GM23338 (cell line): ENCODE data around the gene ZNF592. TPM values are rescaled to one million over a fixed set of nuclear protein-coding genes. Genes with fewer than 3 reads are reported as not detected.

Experiments used
- ATAC-seq: fragments of 200-7000 bp; cut with Tn5 transposase; 3 replicates; pipeline ENCODE4 v1.9.1; 2020
- DNase-seq: peaks from one replicate; pipeline ENCODE4 v3.0.0-alpha.2; 2015; ENCODE audit warnings: low spot score
- H2AFZ ChIP-seq: fragments of 200-600 bp; sonication (generic); 2 replicates; pipeline ENCODE4 v1.8.0; 2016; ENCODE audit warnings: antibody characterized with exemption, mild to moderate bottlenecking, moderate library complexity
- H3F3A ChIP-seq: fragments of 200-600 bp; sonication (generic); replicated peaks from 2 replicates; pipeline ENCODE4 v1.8.0; 2017; ENCODE audit warnings: antibody characterized with exemption, mixed run types, low read depth
- H3K27ac ChIP-seq: fragments of 200-600 bp; sonication (generic); 2 replicates; pipeline ENCODE4 v1.6.1; 2016; ENCODE audit warnings: low read depth
- H3K27me3 ChIP-seq: fragments of 200-600 bp; sonication (generic); 2 replicates; pipeline ENCODE4 v1.8.0; 2016; ENCODE audit warnings: mild to moderate bottlenecking, mixed run types, moderate library complexity; ENCODE audit not compliant: insufficient read depth
- H3K36me3 ChIP-seq: fragments of 200-600 bp; sonication (generic); 2 replicates; pipeline ENCODE4 v1.8.0; 2016; ENCODE audit warnings: mild to moderate bottlenecking; ENCODE audit not compliant: insufficient read depth
- H3K4me1 ChIP-seq: fragments of 200-600 bp; sonication (generic); 2 replicates; pipeline ENCODE4 v1.8.0; 2016; ENCODE audit warnings: mild to moderate bottlenecking, moderate library complexity; ENCODE audit not compliant: insufficient read depth
- H3K4me2 ChIP-seq: fragments of 200-600 bp; sonication (generic); 2 replicates; pipeline ENCODE4 v1.7.1; 2017; ENCODE audit warnings: mixed run types
- H3K4me3 ChIP-seq: fragments of 200-600 bp; sonication (generic); 2 replicates; pipeline ENCODE4 v1.6.1; 2016; ENCODE audit warnings: mixed run types
- H3K79me2 ChIP-seq: fragments of 200-600 bp; sonication (generic); replicated peaks from 2 replicates; pipeline ENCODE4 v1.8.0; 2017; ENCODE audit warnings: mild to moderate bottlenecking; ENCODE audit not compliant: insufficient read depth
- H3K9me2 ChIP-seq: fragments of 200-600 bp; sonication (generic); 2 replicates; pipeline ENCODE4 v1.8.0; 2017; ENCODE audit not compliant: insufficient read depth
- H4K20me1 ChIP-seq: fragments of 200-600 bp; sonication (generic); replicated peaks from 2 replicates; pipeline ENCODE4 v1.8.0; 2017; ENCODE audit warnings: mild to moderate bottlenecking; ENCODE audit not compliant: insufficient read depth
- H3K27ac Mint-ChIP-seq: 2 replicates; pipeline ENCODE4 v1.8.0; 2020; ENCODE audit warnings: inconsistent platforms, mild to moderate bottlenecking, moderate library complexity, mixed read lengths
- H3K27me3 Mint-ChIP-seq: 3 replicates; pipeline ENCODE4 v1.8.0; 2022; ENCODE audit warnings: low read depth, mild to moderate bottlenecking, moderate library complexity, mixed read lengths, inconsistent platforms; ENCODE audit not compliant: insufficient read depth, poor library complexity
- H3K36me3 Mint-ChIP-seq: 3 replicates; pipeline ENCODE4 v1.8.0; 2021; ENCODE audit warnings: low read depth, mild to moderate bottlenecking, inconsistent platforms, moderate library complexity, mixed read lengths
- H3K4me1 Mint-ChIP-seq: 3 replicates; pipeline ENCODE4 v1.8.0; 2020; ENCODE audit warnings: mild to moderate bottlenecking, inconsistent platforms, mixed read lengths
- H3K4me3 Mint-ChIP-seq: 3 replicates; pipeline ENCODE4 v1.8.0; 2021; ENCODE audit warnings: moderate library complexity, mild to moderate bottlenecking, inconsistent platforms, mixed read lengths
- H3K9me3 Mint-ChIP-seq: 3 replicates; pipeline ENCODE4 v1.8.0; 2020; ENCODE audit warnings: moderate library complexity, mild to moderate bottlenecking, inconsistent platforms, mixed read lengths
- CREB1 ChIP-seq: fragments of 250-450 bp; sonication (Bioruptor Pico); IDR thresholded peaks from 2 replicates; pipeline ENCODE4 v1.5.0; 2020; ENCODE audit warnings: low read depth, mild to moderate bottlenecking, moderate library complexity
- ETS1 ChIP-seq: IDR thresholded peaks from 2 replicates; pipeline ENCODE4 v1.6.1; 2016; ENCODE audit warnings: antibody characterized with exemption
- EZH2 ChIP-seq: fragments of 200-600 bp; sonication (generic); IDR thresholded peaks from one replicate; pipeline ENCODE4 v1.8.0; 2017; ENCODE audit warnings: antibody characterized with exemption, mild to moderate bottlenecking, low read depth; ENCODE audit not compliant: unreplicated experiment
- EZH2phosphoT487 ChIP-seq: fragments of 200-600 bp; sonication (generic); IDR thresholded peaks from one replicate; pipeline ENCODE4 v1.8.1; 2018; ENCODE audit warnings: antibody characterized with exemption; ENCODE audit not compliant: unreplicated experiment
- JUNB ChIP-seq: IDR thresholded peaks from one replicate; pipeline ENCODE4 v1.6.1; 2016; ENCODE audit warnings: antibody characterized with exemption; ENCODE audit not compliant: unreplicated experiment
- NANOG ChIP-seq: IDR thresholded peaks from 2 replicates; pipeline ENCODE4 v1.6.1; 2016; ENCODE audit warnings: antibody characterized with exemption, borderline replicate concordance
- POLR2AphosphoS5 ChIP-seq: IDR thresholded peaks from 2 replicates; pipeline ENCODE4 v1.6.1; 2016; ENCODE audit warnings: antibody characterized with exemption, low read depth
- STAT1 ChIP-seq: IDR thresholded peaks from one replicate; pipeline ENCODE4 v1.6.1; 2016; ENCODE audit warnings: antibody characterized with exemption; ENCODE audit not compliant: unreplicated experiment
- ZNF114 ChIP-seq: fragments of 250-450 bp; sonication (Bioruptor Pico); IDR thresholded peaks from 2 replicates; pipeline ENCODE4 v1.5.0; 2020; ENCODE audit warnings: mild to moderate bottlenecking, moderate library complexity
- ZNF331 ChIP-seq: fragments of 250-450 bp; sonication (Bioruptor Pico); IDR thresholded peaks from 2 replicates; pipeline ENCODE4 v1.5.0; 2020; ENCODE audit warnings: low read depth, mild to moderate bottlenecking, moderate library complexity
- polyA plus RNA-seq: library from polyadenylated mRNA; unstranded; fragments of >200 nt; fragmentation: Nextera tagmentation; extraction: Ambion mirVana; gene quantifications from 2 replicates; pipeline ENCODE4 v1.2.1, GENCODE V29; 2016
- total RNA-seq: library from RNA; depleted of rRNA; stranded (reverse); fragments of >200 nt; shearing (Covaris generic); gene quantifications from 2 replicates; pipeline ENCODE4 v1.2.3, GENCODE V29; 2014
- TF ChIP-seq, protein P1 (sequence below), 2 experiments: fragments of 200-600 bp in 1 of 2; sonication (generic) in 1 of 2; conservative IDR thresholded peaks; 2 replicates each; pipeline versions ENCODE4 v1.5.1 to v1.6.1; 2016 to 2017; ENCODE audit warnings: antibody characterized with exemption in 2 of 2, low read depth in 2 of 2, mild to moderate bottlenecking in 2 of 2, moderate library complexity in 1 of 2
- TF ChIP-seq, protein P2 (sequence below): IDR thresholded peaks from one replicate; pipeline ENCODE4 v1.6.1; 2018; ENCODE audit warnings: antibody characterized with exemption; ENCODE audit not compliant: unreplicated experiment

The ZNF592 gene
- total and polyA plus RNA-seq, 2 experiments from 2014 or later, result 4.4 to 21.4 TPM

- H4K20me1 ChIP-seq, result peaks cover 16% of the 10 kb centered on the region; the same call in 1 of the 2 replicates
- no peak overlapping the region for H3K27ac Mint-ChIP-seq
- ATAC-seq (no peak), DNase-seq (no peak)
- H3K9me2 ChIP-seq, result no peaks in the 10 kb centered on the region
- peaks cover 22% of the 10 kb centered on the region for H3K27me3 Mint-ChIP-seq
- TF ChIP-seq ZNF331 (CRISPR knock-in tag), result no peak
- no peak for TF ChIP-seq CREB1 (CRISPR knock-in tag)
- TF ChIP-seq, protein P1, sequence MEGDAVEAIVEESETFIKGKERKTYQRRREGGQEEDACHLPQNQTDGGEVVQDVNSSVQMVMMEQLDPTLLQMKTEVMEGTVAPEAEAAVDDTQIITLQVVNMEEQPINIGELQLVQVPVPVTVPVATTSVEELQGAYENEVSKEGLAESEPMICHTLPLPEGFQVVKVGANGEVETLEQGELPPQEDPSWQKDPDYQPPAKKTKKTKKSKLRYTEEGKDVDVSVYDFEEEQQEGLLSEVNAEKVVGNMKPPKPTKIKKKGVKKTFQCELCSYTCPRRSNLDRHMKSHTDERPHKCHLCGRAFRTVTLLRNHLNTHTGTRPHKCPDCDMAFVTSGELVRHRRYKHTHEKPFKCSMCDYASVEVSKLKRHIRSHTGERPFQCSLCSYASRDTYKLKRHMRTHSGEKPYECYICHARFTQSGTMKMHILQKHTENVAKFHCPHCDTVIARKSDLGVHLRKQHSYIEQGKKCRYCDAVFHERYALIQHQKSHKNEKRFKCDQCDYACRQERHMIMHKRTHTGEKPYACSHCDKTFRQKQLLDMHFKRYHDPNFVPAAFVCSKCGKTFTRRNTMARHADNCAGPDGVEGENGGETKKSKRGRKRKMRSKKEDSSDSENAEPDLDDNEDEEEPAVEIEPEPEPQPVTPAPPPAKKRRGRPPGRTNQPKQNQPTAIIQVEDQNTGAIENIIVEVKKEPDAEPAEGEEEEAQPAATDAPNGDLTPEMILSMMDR (conservative IDR thresholded peaks at IDR 0.05; ENCODE audit: low read depth in 2 of 2), result no peak
- no peak overlapping the region for H3K4me3 ChIP-seq
- no peak overlapping the region for H2AFZ ChIP-seq
- H3K79me2 ChIP-seq, result peaks cover 47% of the 10 kb centered on the region
- peaks cover 8% of the 10 kb centered on the region; the same call in 1 of the 2 replicates for H3K36me3 ChIP-seq
- no peaks in the 10 kb centered on the region for H3K27me3 ChIP-seq
- H3K4me2 ChIP-seq, result no peak overlapping the region
- H3K9me3 Mint-ChIP-seq, result no peaks in the 10 kb centered on the region
- H3K4me1 Mint-ChIP-seq, result peaks cover 34% of the 10 kb centered on the region
- H3K36me3 Mint-ChIP-seq, result peaks cover 38% of the 10 kb centered on the region
- H3K4me1 ChIP-seq, result peaks cover 15% of the 10 kb centered on the region; the same call in 1 of the 2 replicates
- H3F3A ChIP-seq, result no peaks in the 10 kb centered on the region
- H3K4me3 Mint-ChIP-seq, result no peak overlapping the region
- H3K27ac ChIP-seq, result no peak overlapping the region
These were observed 33.1 kb downstream of the ZNF592 start for GRCh38 chr15:84781495-84781894.

- Histone ChIP-seq H3K4me1 (peaks cover 13% of the 10 kb centered on the region; the same call in 1 of the 2 replicates), H3K27me3 (no peaks in the 10 kb centered on the region), H3K4me3 (no peak overlapping the region), H3F3A (no peaks in the 10 kb centered on the region), H3K4me2 (no peak overlapping the region), H3K36me3 (peaks cover 8% of the 10 kb centered on the region; the same call in 1 of the 2 replicates), H2AFZ (no peak overlapping the region), H3K79me2 (peaks cover 49% of the 10 kb centered on the region), H4K20me1 (peaks cover 21% of the 10 kb centered on the region; the same call in 1 of the 2 replicates), H3K9me2 (no peaks in the 10 kb centered on the region), H3K27ac (no peak overlapping the region)
- Mint-ChIP-seq H3K4me3 (no peak overlapping the region), H3K36me3 (peaks cover 38% of the 10 kb centered on the region), H3K4me1 (peaks cover 34% of the 10 kb centered on the region), H3K27ac (no peak overlapping the region), H3K9me3 (no peaks in the 10 kb centered on the region), H3K27me3 (peaks cover 19% of the 10 kb centered on the region)
- DNase-seq (no peak), ATAC-seq (no peak)
- TF ChIP-seq ETS1, result no peak
- TF ChIP-seq EZH2, result no peak
- TF ChIP-seq ZNF114 (CRISPR knock-in tag), result no peak
- TF ChIP-seq POLR2AphosphoS5, result no peak
- TF ChIP-seq CREB1 (CRISPR knock-in tag), result no peak
- TF ChIP-seq, protein P2, sequence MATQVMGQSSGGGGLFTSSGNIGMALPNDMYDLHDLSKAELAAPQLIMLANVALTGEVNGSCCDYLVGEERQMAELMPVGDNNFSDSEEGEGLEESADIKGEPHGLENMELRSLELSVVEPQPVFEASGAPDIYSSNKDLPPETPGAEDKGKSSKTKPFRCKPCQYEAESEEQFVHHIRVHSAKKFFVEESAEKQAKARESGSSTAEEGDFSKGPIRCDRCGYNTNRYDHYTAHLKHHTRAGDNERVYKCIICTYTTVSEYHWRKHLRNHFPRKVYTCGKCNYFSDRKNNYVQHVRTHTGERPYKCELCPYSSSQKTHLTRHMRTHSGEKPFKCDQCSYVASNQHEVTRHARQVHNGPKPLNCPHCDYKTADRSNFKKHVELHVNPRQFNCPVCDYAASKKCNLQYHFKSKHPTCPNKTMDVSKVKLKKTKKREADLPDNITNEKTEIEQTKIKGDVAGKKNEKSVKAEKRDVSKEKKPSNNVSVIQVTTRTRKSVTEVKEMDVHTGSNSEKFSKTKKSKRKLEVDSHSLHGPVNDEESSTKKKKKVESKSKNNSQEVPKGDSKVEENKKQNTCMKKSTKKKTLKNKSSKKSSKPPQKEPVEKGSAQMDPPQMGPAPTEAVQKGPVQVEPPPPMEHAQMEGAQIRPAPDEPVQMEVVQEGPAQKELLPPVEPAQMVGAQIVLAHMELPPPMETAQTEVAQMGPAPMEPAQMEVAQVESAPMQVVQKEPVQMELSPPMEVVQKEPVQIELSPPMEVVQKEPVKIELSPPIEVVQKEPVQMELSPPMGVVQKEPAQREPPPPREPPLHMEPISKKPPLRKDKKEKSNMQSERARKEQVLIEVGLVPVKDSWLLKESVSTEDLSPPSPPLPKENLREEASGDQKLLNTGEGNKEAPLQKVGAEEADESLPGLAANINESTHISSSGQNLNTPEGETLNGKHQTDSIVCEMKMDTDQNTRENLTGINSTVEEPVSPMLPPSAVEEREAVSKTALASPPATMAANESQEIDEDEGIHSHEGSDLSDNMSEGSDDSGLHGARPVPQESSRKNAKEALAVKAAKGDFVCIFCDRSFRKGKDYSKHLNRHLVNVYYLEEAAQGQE, result no peak
- TF ChIP-seq STAT1, result no peak
- TF ChIP-seq NANOG, result no peak
- no peak for TF ChIP-seq JUNB
- TF ChIP-seq ZNF331 (CRISPR knock-in tag), result no peak
- TF ChIP-seq, protein P1 (conservative IDR thresholded peaks at IDR 0.05; ENCODE audit: low read depth in 2 of 2), result no peak
- TF ChIP-seq EZH2phosphoT487, result no peak
These were observed 34.0 kb downstream of the ZNF592 start for GRCh38 chr15:84782346-84782745.
